Neural progenitor cell (in vitro differentiated cells): ENCODE data around the gene ZNF888.

Experiments
- EZH2 ChIP-seq: fragments of 200-600 bp; sonication (generic); IDR thresholded peaks from 2 replicates; pipeline ENCODE4 v1.6.1; 2017; ENCODE audit warnings: antibody characterized with exemption, mild to moderate bottlenecking, moderate library complexity
- TF ChIP-seq, protein P1 (sequence below): fragments of 200-600 bp; sonication (generic); IDR thresholded peaks from 2 replicates; pipeline ENCODE4 v1.5.1; 2017; ENCODE audit warnings: antibody characterized with exemption, mild to moderate bottlenecking

DNA sequence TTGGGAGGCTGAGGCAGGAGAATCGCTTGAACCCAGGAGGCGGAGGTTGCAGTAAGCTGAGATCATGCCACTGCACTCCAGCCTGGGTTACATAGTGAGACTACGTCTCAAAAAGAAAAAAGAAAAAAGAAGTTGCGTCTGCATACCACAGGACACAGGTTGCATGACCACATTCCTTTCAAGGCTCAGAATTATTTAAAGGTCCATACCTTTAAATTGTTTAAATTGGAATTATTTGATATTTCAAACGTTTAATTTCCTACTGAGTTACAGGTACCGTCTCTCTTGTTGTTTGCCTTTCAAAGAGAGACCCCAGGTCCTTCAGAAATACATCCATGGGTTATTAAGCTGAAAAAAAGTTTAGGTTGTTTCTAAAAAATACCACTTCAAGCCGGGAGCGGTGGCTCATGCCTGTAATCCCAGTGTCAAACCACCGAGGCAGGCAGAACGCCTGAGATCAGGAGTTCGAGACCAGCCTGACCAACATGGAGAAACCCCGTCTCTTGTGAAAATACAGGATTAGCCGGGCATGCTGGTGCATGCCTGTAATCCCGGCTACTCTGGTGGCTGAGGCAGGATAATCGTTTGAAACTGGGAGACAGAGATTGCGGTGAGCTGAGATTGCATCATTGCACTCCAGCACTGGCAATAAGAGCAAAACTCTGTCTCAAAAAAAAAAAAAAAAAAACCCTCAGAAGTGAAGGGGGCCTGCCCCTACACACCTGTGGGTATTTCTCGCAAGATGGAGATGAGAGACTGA lies 20.8 kb upstream of the ZNF888 start:
- TF ChIP-seq, protein P1, sequence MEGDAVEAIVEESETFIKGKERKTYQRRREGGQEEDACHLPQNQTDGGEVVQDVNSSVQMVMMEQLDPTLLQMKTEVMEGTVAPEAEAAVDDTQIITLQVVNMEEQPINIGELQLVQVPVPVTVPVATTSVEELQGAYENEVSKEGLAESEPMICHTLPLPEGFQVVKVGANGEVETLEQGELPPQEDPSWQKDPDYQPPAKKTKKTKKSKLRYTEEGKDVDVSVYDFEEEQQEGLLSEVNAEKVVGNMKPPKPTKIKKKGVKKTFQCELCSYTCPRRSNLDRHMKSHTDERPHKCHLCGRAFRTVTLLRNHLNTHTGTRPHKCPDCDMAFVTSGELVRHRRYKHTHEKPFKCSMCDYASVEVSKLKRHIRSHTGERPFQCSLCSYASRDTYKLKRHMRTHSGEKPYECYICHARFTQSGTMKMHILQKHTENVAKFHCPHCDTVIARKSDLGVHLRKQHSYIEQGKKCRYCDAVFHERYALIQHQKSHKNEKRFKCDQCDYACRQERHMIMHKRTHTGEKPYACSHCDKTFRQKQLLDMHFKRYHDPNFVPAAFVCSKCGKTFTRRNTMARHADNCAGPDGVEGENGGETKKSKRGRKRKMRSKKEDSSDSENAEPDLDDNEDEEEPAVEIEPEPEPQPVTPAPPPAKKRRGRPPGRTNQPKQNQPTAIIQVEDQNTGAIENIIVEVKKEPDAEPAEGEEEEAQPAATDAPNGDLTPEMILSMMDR: no peak
- no peak for TF ChIP-seq EZH2
